ENCODE measurements around the gene RAB40B. TPM values are rescaled to one million over a fixed set of nuclear protein-coding genes. Genes with fewer than 3 reads are reported as not detected.

RAB40B gene
- total and polyA plus RNA-seq, 4 donors = 4.9 to 12.2 (median 9.1) TPM

- Histone ChIP-seq H3K9me3 (ENCODE audit: control insufficient read depth in 4 of 4, insufficient read depth in 3 of 4, low read length in 3 of 4) (no peaks in the 10 kb centered on the region), H3K27me3 (ENCODE audit: control insufficient read depth in 3 of 3, insufficient read depth in 3 of 3, low read length in 2 of 3) (no peaks in the 10 kb centered on the region), H3K36me3 (ENCODE audit: control insufficient read depth in 4 of 4, insufficient read depth in 4 of 4, low read length in 4 of 4) (no peaks in the 10 kb centered on the region), H3K4me3 (no peak overlapping the region), H3K4me1 (ENCODE audit: control insufficient read depth in 5 of 5, insufficient read depth in 5 of 5, low read length in 5 of 5) (peaks cover 0 to 8% (median 0%) of the 10 kb centered on the region in 5 donors), H3K9ac (ENCODE audit: insufficient read depth in 1 of 2, low read length in 2 of 2) (no peak overlapping the region), H3K27ac (ENCODE audit: low read depth in 1 of 2, low read length in 1 of 2) (no peak overlapping the region)
- WGBS, 2 donors = 84% methylated on average over 13 of the region's 13 CpGs
- DNase-seq (no peak), ATAC-seq (ENCODE audit: insufficient read depth, low FRiP score) (no peak)
- no peak for TF ChIP-seq CTCF (IDR thresholded peaks at IDR 0.05; ENCODE audit: control extremely low read depth, extremely low read depth)
These were observed 6.4 kb upstream of the RAB40B start for GRCh38 chr17:82704886-82705285.

GRCh38 chr17:82703935-82704865 lies 5.7 kb upstream of the RAB40B start:
- H3K4me1 ChIP-seq (ENCODE audit: control insufficient read depth in 5 of 5, insufficient read depth in 5 of 5, low read length in 5 of 5) = peaks cover 0 to 12% (median 4%) of the 10 kb centered on the region in 5 donors
- no peak overlapping the region for H3K4me3 ChIP-seq
- no peaks in the 10 kb centered on the region for H3K27me3 ChIP-seq (ENCODE audit: control insufficient read depth in 3 of 3, insufficient read depth in 3 of 3, low read length in 2 of 3)
- DNase-seq (no peak), ATAC-seq (ENCODE audit: insufficient read depth, low FRiP score) (no peak)
- no peak for TF ChIP-seq CTCF (IDR thresholded peaks at IDR 0.05; ENCODE audit: control extremely low read depth, extremely low read depth)
- no peaks in the 10 kb centered on the region for H3K36me3 ChIP-seq (ENCODE audit: control insufficient read depth in 4 of 4, insufficient read depth in 4 of 4, low read length in 4 of 4)
- no peak overlapping the region for H3K27ac ChIP-seq (ENCODE audit: low read depth in 1 of 2, low read length in 1 of 2)
- no peaks in the 10 kb centered on the region for H3K9me3 ChIP-seq (ENCODE audit: control insufficient read depth in 4 of 4, insufficient read depth in 3 of 4, low read length in 3 of 4)
- no peak overlapping the region for H3K9ac ChIP-seq (ENCODE audit: insufficient read depth in 1 of 2, low read length in 2 of 2)
- 75 to 81% methylated on average over 38 of the region's 38 CpGs for WGBS, 2 donors

- WGBS, 2 donors = 86% methylated on average over 22 to 26 of the region's 26 CpGs
- Histone ChIP-seq H3K4me1 (ENCODE audit: control insufficient read depth in 5 of 5, insufficient read depth in 5 of 5, low read length in 5 of 5) (peaks cover 0 to 14% (median 7%) of the 10 kb centered on the region in 5 donors), H3K27me3 (ENCODE audit: control insufficient read depth in 3 of 3, insufficient read depth in 3 of 3, low read length in 2 of 3) (no peaks in the 10 kb centered on the region), H3K4me3 (no peak overlapping the region), H3K27ac (ENCODE audit: low read depth in 1 of 2, low read length in 1 of 2) (no peak overlapping the region), H3K9me3 (ENCODE audit: control insufficient read depth in 4 of 4, insufficient read depth in 3 of 4, low read length in 3 of 4) (no peaks in the 10 kb centered on the region), H3K36me3 (ENCODE audit: control insufficient read depth in 4 of 4, insufficient read depth in 4 of 4, low read length in 4 of 4) (no peaks in the 10 kb centered on the region), H3K9ac (ENCODE audit: insufficient read depth in 1 of 2, low read length in 2 of 2) (no peak overlapping the region)
- DNase-seq (no peak), ATAC-seq (ENCODE audit: insufficient read depth, low FRiP score) (no peak)
- no peak for TF ChIP-seq CTCF (IDR thresholded peaks at IDR 0.05; ENCODE audit: control extremely low read depth, extremely low read depth)
These were observed 4.7 kb upstream of the RAB40B start for GRCh38 chr17:82703036-82703745.
